ENCODE data around the gene HIF1A.

DNA sequence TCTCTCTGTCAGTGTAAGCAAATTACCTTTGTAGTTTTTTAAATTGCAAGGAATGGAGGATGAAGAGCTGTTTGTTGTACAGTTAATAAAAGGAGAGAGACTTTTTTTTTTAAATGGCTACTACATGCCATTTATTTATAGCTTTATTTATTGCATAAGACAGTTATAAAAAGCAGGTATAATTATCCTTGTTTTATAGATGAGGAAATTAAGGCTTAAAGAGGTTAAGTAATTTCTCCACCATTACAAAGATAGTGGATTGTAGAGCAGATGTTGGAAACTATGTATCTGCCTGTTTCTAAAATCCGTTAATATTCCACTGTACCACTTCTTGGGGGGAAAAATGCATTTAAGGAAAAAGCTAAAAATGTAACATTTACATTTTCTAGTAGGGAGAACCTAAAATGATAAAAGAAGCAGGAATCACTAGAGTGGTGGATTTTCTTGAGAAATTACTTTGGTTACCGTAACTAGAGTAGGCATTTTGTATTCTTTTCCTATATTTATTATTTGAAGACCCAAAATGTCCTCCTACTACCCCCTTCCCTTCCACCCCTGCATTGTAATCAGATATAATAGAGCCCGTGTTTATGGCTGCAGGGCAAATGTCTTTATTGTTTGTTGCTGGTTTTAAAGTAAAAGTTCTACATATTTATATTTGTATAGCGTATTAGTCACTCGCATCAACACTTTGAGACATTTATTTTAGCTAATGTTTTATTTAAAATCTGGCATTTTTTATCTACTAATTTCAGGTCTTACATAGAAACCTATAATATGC is 69.2 kb downstream of the HIF1A start:
- TF ChIP-seq, protein P1, sequence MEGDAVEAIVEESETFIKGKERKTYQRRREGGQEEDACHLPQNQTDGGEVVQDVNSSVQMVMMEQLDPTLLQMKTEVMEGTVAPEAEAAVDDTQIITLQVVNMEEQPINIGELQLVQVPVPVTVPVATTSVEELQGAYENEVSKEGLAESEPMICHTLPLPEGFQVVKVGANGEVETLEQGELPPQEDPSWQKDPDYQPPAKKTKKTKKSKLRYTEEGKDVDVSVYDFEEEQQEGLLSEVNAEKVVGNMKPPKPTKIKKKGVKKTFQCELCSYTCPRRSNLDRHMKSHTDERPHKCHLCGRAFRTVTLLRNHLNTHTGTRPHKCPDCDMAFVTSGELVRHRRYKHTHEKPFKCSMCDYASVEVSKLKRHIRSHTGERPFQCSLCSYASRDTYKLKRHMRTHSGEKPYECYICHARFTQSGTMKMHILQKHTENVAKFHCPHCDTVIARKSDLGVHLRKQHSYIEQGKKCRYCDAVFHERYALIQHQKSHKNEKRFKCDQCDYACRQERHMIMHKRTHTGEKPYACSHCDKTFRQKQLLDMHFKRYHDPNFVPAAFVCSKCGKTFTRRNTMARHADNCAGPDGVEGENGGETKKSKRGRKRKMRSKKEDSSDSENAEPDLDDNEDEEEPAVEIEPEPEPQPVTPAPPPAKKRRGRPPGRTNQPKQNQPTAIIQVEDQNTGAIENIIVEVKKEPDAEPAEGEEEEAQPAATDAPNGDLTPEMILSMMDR (IDR thresholded peaks at IDR 0.05), result no peak
- no peak for TF ChIP-seq POLR2A (IDR thresholded peaks at IDR 0.05)

Measured in Peyer's patch (tissue), 4 donors.